Measurements from ENCODE around the gene SLC66A2.

DNA sequence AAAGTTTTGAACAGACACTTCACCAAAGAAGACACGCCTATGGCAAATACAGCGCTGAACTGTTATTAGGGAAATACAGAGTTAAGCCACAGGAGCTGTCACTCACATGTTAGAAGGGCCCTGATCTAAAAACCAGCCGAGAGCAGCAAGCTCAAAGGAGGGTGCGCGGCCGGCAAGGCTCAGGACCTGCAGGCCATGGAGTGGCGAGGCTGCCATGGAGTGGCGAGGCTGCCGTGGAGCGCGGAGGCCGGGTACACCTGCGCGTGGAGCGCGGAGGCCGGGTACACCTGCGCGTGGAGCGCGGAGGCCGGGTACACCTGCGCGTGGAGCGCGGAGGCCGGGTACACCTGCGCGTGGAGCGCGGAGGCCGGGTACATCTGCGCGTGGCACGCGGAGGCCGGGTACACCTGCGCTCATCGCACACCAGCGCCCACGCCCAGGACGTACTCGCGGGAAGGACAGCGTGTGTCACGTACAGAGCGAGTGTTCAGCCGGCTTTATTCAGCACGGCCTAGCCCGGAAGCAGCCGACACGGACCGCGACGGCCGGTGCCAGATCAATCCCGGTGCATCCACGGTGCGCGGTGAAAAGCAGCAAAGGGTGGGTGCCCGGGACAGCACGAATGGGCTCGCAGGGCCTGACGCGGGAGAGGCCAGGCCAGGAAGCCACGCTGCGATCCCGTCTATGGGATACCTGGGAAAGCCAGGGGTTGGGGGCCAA lies 68.8 kb downstream of the SLC66A2 start:
- TF ChIP-seq, protein P1, sequence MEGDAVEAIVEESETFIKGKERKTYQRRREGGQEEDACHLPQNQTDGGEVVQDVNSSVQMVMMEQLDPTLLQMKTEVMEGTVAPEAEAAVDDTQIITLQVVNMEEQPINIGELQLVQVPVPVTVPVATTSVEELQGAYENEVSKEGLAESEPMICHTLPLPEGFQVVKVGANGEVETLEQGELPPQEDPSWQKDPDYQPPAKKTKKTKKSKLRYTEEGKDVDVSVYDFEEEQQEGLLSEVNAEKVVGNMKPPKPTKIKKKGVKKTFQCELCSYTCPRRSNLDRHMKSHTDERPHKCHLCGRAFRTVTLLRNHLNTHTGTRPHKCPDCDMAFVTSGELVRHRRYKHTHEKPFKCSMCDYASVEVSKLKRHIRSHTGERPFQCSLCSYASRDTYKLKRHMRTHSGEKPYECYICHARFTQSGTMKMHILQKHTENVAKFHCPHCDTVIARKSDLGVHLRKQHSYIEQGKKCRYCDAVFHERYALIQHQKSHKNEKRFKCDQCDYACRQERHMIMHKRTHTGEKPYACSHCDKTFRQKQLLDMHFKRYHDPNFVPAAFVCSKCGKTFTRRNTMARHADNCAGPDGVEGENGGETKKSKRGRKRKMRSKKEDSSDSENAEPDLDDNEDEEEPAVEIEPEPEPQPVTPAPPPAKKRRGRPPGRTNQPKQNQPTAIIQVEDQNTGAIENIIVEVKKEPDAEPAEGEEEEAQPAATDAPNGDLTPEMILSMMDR (IDR thresholded peaks at IDR 0.05; ENCODE audit: low read length) = no peak
- TF ChIP-seq EZH2 (IDR thresholded peaks at IDR 0.05; ENCODE audit: borderline replicate concordance, low read length) = no peak
